Thyroid gland (tissue), 4 donors: ENCODE data around the gene FNBP1.
"Not testable (repeated sequence)": the region's sequence is repeated elsewhere in the genome, so short reads cannot be mapped to it uniquely, and the experiment has no call there.

ENCODE experiments used
- POLR2A ChIP-seq, 2 donors: fragments of 450-650 bp; IDR thresholded peaks; one replicate each; pipeline ENCODE4 v1.6.1; 2017; ENCODE audit warnings: antibody characterized with exemption in 2 of 2, mild to moderate bottlenecking in 2 of 2, moderate library complexity in 1 of 2
- TF ChIP-seq, protein P1 (sequence below), 6 experiments: fragments of 200-600 bp in 3 of 6; fragments of 450-650 bp in 3 of 6; sonication (generic) in 3 of 6; IDR thresholded peaks; one replicate each; pipeline ENCODE4 v1.5.1; 2016 to 2019; ENCODE audit warnings: antibody characterized with exemption in 6 of 6, mild to moderate bottlenecking in 2 of 6, inconsistent platforms in 1 of 6, moderate library complexity in 1 of 6

GRCh38 chr9:129937879-129938278 lies 105.1 kb downstream of the FNBP1 start:
- TF ChIP-seq POLR2A (IDR thresholded peaks at IDR 0.05), result not testable (repeated sequence)
- TF ChIP-seq, protein P1, sequence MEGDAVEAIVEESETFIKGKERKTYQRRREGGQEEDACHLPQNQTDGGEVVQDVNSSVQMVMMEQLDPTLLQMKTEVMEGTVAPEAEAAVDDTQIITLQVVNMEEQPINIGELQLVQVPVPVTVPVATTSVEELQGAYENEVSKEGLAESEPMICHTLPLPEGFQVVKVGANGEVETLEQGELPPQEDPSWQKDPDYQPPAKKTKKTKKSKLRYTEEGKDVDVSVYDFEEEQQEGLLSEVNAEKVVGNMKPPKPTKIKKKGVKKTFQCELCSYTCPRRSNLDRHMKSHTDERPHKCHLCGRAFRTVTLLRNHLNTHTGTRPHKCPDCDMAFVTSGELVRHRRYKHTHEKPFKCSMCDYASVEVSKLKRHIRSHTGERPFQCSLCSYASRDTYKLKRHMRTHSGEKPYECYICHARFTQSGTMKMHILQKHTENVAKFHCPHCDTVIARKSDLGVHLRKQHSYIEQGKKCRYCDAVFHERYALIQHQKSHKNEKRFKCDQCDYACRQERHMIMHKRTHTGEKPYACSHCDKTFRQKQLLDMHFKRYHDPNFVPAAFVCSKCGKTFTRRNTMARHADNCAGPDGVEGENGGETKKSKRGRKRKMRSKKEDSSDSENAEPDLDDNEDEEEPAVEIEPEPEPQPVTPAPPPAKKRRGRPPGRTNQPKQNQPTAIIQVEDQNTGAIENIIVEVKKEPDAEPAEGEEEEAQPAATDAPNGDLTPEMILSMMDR (IDR thresholded peaks at IDR 0.05), result not testable (repeated sequence)
